Thyroid gland (tissue), 4 donors: ENCODE results near the gene MN1. TPM values are rescaled to one million over a fixed set of nuclear protein-coding genes. Genes with fewer than 3 reads are reported as not detected.
A peak's percentile ranks its signal among the peaks of the same experiment; 100 is the strongest.

ENCODE experiments used
- DNase-seq, 2 donors: peaks; one replicate each; pipeline ENCODE4 v3.0.0-alpha.2; 2019
- H3K27ac ChIP-seq, 3 donors: fragments of 200-600 bp; sonication (generic); 1 replicate in 2 of 3; 2 replicates in 1 of 3; pipeline ENCODE4 v1.5.1; 2016 to 2019; ENCODE audit warnings: mild to moderate bottlenecking in 1 of 3, moderate library complexity in 1 of 3
- H3K27me3 ChIP-seq: fragments of 200-600 bp; sonication (generic); one replicate; pipeline ENCODE4 v1.5.1; 2019
- H3K36me3 ChIP-seq, 2 donors: fragments of 200-600 bp; sonication (generic); one replicate each; pipeline ENCODE4 v1.5.1; 2016 to 2019
- H3K4me1 ChIP-seq, 2 donors: fragments of 200-600 bp; sonication (generic); one replicate each; pipeline ENCODE4 v1.5.1; 2017 to 2019
- H3K4me3 ChIP-seq, 3 donors: fragments of 200-600 bp; sonication (generic); replicated peaks in 1 of 3; 1 replicate in 2 of 3; 2 replicates in 1 of 3; pipeline ENCODE4 v1.5.1; 2016; ENCODE audit warnings: mild to moderate bottlenecking in 1 of 3
- H3K9me3 ChIP-seq: fragments of 200-600 bp; sonication (generic); one replicate; pipeline ENCODE4 v1.5.1; 2017
- POLR2A ChIP-seq, 2 donors: fragments of 450-650 bp; IDR thresholded peaks; one replicate each; pipeline ENCODE4 v1.6.1; 2017; ENCODE audit warnings: antibody characterized with exemption in 2 of 2, mild to moderate bottlenecking in 2 of 2, moderate library complexity in 1 of 2
- WGBS, 2 donors: methylation state at CpG; one replicate each; pipeline ENCODE4 v1.1.5; 2017; 5-methylcytosine and 5-hydroxymethylcytosine counted together
- intact Hi-C: fragments of 100-400 bp; cut with DNase I; formaldehyde crosslinking; loops from one replicate; pipeline ENCODE4 v1.15.1; 2023
- total RNA-seq, 4 donors: library from RNA; depleted of rRNA; stranded (reverse); fragments of >200 nt; gene quantifications; one replicate each; pipeline ENCODE4 v1.2.3, GENCODE V29; 2016
- TF ChIP-seq, protein P1 (sequence below), 6 experiments: fragments of 200-600 bp in 3 of 6; fragments of 450-650 bp in 3 of 6; sonication (generic) in 3 of 6; IDR thresholded peaks; one replicate each; pipeline ENCODE4 v1.5.1; 2016 to 2019; ENCODE audit warnings: antibody characterized with exemption in 6 of 6, mild to moderate bottlenecking in 2 of 6, inconsistent platforms in 1 of 6, moderate library complexity in 1 of 6

The MN1 gene
- total RNA-seq, 4 donors from 2014 or later, result 2.5 to 4.5 (median 2.9) TPM

DNA sequence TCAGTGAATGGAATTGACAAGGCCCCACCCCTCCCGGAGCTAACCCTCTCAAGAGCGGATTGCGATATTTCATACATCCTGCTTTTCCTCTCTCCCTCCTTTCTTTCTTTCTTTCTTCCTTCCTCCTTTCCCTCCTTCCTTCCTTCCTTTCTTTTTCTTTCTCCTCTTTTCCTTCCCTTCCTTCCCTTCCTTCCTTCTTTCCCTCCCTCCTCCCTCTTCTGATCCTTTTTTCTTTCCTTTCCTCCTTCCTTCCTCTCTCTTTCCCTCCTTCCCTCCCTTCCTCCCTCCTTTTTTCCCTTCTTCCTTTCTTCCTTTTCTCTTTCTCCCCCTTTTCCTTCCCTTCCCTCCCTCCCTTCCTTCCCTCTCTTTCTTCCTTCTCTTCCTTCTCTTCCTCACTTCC, 15.0 kb upstream of the MN1 start:
- 88 to 91% methylated on average over 3 of the region's 3 CpGs for WGBS, 2 donors
- no peaks in the 10 kb centered on the region for H3K9me3 ChIP-seq
- no peaks in the 10 kb centered on the region for H3K27me3 ChIP-seq
- DNase-seq, result no peak
- H3K4me1 ChIP-seq, result no peaks in the 10 kb centered on the region
- H3K4me3 ChIP-seq, result no peak overlapping the region
- no peak overlapping the region for H3K27ac ChIP-seq
- TF ChIP-seq POLR2A (IDR thresholded peaks at IDR 0.05), result no peak
- TF ChIP-seq, protein P1, sequence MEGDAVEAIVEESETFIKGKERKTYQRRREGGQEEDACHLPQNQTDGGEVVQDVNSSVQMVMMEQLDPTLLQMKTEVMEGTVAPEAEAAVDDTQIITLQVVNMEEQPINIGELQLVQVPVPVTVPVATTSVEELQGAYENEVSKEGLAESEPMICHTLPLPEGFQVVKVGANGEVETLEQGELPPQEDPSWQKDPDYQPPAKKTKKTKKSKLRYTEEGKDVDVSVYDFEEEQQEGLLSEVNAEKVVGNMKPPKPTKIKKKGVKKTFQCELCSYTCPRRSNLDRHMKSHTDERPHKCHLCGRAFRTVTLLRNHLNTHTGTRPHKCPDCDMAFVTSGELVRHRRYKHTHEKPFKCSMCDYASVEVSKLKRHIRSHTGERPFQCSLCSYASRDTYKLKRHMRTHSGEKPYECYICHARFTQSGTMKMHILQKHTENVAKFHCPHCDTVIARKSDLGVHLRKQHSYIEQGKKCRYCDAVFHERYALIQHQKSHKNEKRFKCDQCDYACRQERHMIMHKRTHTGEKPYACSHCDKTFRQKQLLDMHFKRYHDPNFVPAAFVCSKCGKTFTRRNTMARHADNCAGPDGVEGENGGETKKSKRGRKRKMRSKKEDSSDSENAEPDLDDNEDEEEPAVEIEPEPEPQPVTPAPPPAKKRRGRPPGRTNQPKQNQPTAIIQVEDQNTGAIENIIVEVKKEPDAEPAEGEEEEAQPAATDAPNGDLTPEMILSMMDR (IDR thresholded peaks at IDR 0.05), result no peak
- no peaks in the 10 kb centered on the region for H3K36me3 ChIP-seq
- intact Hi-C loops, result no loop called here

DNA sequence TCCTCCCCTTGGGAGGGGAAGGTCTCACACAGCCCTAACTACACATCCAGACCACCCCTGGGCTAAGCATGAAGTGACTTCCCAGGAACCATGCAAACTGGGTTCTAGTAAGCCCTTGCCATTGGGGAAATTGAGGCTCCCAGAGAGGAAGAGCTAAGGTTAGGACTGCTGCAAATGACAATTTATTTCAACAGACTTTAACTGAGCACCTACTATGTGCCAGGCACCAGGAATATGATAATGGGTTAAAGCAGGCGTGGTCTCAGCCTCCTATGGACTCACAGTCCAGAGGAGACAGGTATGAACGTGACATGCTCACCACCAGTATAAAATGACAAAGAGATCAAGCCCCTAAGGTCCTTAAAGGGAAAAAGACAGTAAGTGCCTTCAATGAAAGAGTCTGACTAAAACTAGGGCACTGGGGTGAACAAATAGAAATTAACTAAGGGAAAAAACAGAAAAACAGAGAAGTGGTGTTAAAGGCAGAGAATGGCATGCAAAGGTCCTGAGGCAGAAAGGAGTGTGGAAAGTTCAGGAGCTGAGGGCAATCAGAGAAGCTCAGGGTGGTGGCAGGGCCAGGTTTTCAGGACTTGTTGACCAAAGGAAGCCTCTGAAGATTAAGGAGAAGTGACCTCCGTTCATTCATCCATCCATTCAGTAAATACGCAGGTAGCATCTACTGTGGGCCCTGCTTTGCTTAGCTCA, 14.4 kb upstream of the MN1 start:
- TF ChIP-seq POLR2A (IDR thresholded peaks at IDR 0.05), result no peak
- TF ChIP-seq, protein P1 (IDR thresholded peaks at IDR 0.05), result no peak
- WGBS, 2 donors, result 89 to 94% methylated on average over 4 of the region's 4 CpGs
- intact Hi-C loops, result no loop called here
- Histone ChIP-seq H3K4me1 (peaks cover 0 to 3% of the 10 kb centered on the region in 2 donors), H3K27me3 (no peaks in the 10 kb centered on the region), H3K9me3 (no peaks in the 10 kb centered on the region), H3K27ac (no peak overlapping the region), H3K4me3 (no peak overlapping the region), H3K36me3 (no peaks in the 10 kb centered on the region)
- DNase-seq, result no peak

DNA sequence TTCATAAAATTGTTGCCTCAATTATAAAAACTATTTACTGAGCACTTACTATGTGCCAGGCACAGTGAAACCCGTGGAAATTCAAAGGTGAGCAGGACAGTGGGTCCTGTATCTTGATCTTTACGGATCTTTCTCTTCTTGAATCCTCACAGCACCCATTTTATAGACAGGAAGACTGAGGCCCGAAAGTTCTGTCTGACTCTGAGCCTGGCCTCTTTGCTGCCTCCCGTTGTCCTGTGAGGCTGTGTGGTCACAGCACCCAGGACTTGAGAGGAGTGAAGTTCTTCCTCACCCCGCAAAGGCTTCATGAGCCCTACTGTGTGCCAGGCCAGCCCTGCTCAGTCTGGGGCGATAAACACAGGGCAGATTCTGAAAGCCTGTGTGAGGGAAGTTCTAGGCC, 13.4 kb upstream of the MN1 start:
- no peak overlapping the region for H3K27ac ChIP-seq
- no peaks in the 10 kb centered on the region for H3K9me3 ChIP-seq
- peaks cover 0 to 12% of the 10 kb centered on the region in 2 donors for H3K4me1 ChIP-seq
- intact Hi-C loops, result no loop called here
- H3K4me3 ChIP-seq, result no peak overlapping the region
- 89 to 94% methylated on average over 6 of the region's 6 CpGs for WGBS, 2 donors
- TF ChIP-seq POLR2A (IDR thresholded peaks at IDR 0.05), result no peak
- TF ChIP-seq, protein P1 (IDR thresholded peaks at IDR 0.05), result no peak
- no peak for DNase-seq
- no peaks in the 10 kb centered on the region for H3K36me3 ChIP-seq
- no peaks in the 10 kb centered on the region for H3K27me3 ChIP-seq

DNA sequence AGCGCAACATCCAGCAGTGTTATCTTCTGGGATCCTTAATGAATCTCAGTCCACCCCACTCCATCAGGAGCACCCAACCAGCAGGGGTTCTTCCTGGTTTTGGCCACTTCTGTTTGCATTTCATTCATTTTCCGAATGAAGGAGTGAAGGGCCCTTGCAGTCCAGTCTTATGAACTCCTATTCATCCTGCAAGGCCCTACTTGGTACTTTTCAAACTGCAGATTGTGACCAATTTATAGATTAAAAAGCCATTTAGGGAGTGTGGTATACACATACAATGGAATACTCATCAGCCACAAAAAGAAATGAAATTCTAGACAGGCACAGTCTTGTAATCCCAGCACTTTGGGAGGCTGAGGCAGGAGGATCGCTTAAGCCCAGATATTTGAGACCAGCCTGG, 10.2 kb upstream of the MN1 start:
- WGBS, 2 donors, result 95 to 100% methylated on average over 3 of the region's 3 CpGs
- Histone ChIP-seq H3K36me3 (no peaks in the 10 kb centered on the region), H3K27me3 (no peaks in the 10 kb centered on the region), H3K27ac (no peak overlapping the region), H3K4me3 (no peak overlapping the region), H3K9me3 (no peaks in the 10 kb centered on the region), H3K4me1 (peaks cover 0 to 12% of the 10 kb centered on the region in 2 donors)
- no peak for DNase-seq
- intact Hi-C loops, result no loop called here
- TF ChIP-seq POLR2A (IDR thresholded peaks at IDR 0.05), result no peak
- TF ChIP-seq, protein P1 (IDR thresholded peaks at IDR 0.05), result no peak

DNA sequence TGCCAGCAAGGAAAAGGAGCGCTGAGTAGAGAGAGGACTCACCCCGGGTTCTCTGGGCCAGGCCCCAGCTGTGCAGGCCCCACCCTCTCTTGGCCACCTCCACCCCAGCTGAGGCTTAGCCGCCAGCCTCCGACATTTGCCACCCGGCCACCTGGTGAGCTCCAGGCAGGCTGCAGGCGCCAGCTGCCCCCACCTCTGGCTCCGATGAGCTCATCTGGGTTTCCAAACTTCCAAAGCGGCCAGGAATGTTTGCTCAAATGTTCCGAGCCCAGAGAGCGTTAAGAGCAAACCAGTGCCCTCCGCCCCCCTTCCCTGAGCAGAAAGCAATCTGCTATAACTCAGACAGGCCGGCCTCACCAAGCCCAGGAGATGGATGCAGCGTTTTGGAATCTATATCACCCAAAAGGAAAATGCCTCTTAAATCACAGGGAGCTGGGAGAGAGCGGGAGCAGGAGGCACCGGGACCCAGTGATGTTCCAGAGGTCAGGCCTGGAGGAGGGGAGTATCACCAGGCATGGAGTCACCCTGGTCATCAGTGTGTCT, 9.1 kb upstream of the MN1 start:
- DNase-seq, result peak; percentile 41 to 42
- Histone ChIP-seq H3K9me3 (no peaks in the 10 kb centered on the region), H3K4me3 (no peak overlapping the region), H3K27me3 (no peaks in the 10 kb centered on the region), H3K27ac (peak overlapping the region in 1 of 3 donors; percentile 56), H3K36me3 (no peaks in the 10 kb centered on the region), H3K4me1 (peaks cover 0 to 12% of the 10 kb centered on the region in 2 donors)
- 59 to 70% methylated on average over 7 to 13 of the region's 15 CpGs for WGBS, 2 donors
- intact Hi-C loops, result no loop called here
- TF ChIP-seq, protein P1 (IDR thresholded peaks at IDR 0.05), result no peak
- TF ChIP-seq POLR2A (IDR thresholded peaks at IDR 0.05), result no peak
